ENCODE data around the gene KDR.

The KDR gene

GRCh38 chr4:55122235-55122634, 3.2 kb downstream of the KDR start:
- DNase-seq: no peak

DNA sequence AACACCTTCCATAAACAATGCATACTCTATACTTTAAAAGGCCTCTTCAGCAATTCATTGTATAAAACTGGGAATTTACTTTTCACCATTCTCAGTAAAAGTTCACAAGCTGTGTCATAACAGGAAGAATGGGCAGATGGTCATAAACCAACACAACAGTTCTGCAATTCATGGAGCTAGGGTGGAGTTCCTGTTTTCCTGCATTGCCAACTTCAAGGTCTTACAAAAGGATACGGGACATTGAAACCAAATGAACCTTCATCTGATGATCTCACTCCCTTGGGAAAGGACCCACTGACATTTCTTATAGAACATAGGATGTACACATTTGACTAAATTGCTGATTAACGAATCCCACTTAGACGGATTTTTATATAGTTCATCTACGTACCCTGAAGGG, 4.1 kb downstream of the KDR start:
- DNase-seq: no peak

- DNase-seq: no peak
Observed at GRCh38 chr4:55118397-55118796, 7.0 kb downstream of the KDR start.

DNA sequence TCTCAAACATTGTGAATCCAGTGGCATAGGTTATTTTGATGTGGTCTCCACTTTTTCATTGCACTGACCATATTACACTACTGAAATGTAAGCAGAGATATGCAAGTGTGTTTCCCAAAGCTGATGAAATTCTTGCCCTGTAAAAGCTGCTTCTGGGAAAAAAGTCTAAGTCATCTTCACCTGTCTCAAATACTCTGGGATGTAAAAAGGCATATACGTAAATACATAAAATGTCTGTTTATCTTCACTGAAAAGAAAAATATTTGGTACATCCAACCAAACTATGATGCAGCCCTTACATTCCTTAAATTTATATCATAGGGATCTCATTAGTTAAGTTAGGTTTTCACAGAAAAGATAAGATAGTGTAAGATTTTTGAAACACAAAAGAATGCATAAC, 7.9 kb downstream of the KDR start:
- no peak for DNase-seq

- no peak for DNase-seq
Observed at GRCh38 chr4:55116450-55116849, 8.9 kb downstream of the KDR start.

- DNase-seq: no peak
Observed at GRCh38 chr4:55111601-55112000, 13.8 kb downstream of the KDR start.

GRCh38 chr4:55110131-55110530, 15.3 kb downstream of the KDR start:
- no peak for DNase-seq

DNA sequence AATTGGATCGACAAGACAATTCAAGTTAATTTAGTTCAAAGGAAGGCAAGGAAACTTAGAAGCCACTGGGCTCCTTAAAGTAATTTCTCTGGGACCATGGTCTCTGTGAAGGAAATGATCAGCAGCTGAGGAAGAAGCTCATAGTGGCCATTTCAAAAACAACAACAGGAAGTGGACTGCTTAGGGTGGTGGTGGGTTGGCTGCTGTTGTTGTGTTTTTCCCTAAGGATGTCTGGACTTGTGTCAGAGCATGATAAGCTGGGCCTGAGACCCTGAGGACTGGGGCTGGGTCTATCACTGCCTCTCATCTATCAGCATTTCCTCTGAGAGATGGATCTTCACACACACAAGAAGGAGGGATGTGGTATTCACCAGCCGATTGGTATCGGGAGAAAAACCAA, 18.3 kb downstream of the KDR start:
- no peak for DNase-seq

- DNase-seq: no peak
Observed at GRCh38 chr4:55103224-55103623, 22.2 kb downstream of the KDR start.

GRCh38 chr4:55099816-55100215, 25.6 kb downstream of the KDR start:
- DNase-seq: no peak

DNA sequence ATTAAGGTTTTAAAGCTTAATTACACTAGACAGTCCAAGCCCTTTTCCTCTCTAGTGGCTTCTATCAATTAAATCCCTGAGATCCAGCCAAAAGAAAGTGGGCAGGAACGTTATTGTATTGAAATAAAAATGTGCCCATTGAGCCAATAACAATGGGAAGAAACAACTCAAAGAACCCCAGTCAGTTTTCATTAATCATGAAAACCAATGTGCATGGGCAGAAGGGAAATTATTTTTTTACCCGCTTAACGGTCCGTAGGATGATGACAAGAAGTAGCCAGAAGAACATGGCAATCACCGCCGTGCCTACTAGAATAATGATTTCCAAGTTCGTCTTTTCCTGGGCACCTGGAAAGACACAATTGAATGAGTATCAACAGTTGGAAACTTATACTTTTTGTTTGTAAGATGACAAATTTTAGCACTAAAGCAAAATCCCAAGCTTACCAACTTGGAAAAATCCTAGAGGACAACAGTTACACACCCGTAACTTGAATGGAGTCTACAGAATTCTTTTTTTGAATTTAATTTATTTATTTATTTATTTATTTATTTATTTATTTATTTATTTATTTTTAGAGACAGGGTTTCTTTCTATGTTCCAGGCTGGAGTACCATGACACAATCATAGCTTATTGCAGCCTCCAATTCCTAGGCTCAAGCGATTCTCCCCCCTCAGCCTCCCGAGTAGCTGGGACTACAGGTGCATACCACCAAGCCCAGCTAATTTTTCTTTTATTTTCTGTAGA, 26.8 kb downstream of the KDR start:
- no peak for DNase-seq

DNA sequence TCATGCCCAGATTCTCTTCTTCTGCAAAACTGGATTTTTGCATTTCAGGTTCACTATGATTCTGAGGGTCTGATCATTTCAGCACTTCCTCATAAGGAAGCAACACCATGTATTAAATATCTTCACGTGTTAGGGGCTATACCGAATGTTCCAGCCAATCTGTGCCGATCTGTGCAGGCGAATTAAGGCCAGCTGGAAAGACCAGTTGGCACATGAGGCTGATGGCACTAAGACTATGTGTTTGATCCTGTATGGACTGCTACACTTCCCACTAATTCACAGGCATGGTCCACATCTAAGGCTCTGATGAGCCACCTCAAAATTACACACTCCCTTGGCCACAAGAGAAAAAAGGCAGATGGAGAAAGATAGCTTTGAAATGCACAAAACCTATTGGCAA, 28.8 kb downstream of the KDR start:
- no peak for DNase-seq

DNA sequence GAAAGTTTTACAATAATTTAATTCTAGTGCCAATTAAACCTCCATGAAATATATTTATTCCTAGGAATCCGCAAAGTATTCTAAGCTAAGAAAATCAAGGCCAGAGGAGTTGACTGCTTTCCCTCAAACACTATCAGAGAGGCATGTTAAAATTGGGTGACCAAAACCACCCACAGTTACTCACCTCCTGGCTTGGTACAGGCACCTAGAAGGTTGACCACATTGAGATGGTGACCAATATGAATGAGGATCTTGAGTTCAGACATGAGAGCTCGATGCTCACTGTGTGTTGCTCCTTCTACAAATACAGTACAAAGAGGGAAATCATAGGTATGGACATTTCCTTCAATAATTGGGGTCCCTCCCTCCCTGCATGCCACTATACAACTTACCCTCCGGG, 29.4 kb downstream of the KDR start:
- DNase-seq: no peak

DNA sequence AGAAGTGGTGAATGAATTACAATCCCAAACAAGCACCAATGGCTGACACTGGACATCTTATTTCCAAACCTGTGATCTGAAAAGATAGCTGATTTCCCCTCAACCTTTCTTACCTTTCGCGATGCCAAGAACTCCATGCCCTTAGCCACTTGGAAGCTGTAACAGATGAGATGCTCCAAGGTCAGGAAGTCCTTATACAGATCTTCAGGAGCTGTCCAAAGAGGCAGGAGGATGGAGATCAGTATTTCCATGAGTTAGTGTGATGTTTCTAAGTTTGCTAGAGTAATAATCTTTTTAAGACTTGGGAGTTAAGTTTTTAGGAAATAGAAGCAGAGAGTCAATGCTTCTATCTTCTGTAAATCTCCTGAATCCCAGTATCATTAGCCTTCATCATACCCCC, 32.9 kb downstream of the KDR start:
- no peak for DNase-seq

DNA sequence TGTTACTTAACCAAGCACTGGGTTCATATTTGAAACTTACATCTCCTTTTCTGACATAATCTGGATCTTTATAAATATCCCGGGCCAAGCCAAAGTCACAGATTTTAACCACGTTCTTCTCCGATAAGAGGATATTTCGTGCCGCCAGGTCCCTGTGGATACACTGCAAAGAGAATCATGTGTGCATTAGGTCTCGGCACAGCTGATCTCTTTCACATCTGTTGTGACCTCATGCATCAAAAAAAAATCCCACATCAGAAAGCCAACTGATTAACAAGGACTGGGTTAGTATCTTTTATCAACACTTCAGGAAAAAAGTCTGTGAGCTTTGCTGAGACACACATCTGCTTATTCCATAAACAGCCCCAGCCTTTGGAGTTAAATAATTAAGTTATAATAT, 35.5 kb downstream of the KDR start:
- DNase-seq: no peak

GRCh38 chr4:55087913-55088260, 37.5 kb downstream of the KDR start:
- DNase-seq: no peak

- no peak for DNase-seq
Observed at GRCh38 chr4:55087009-55087912, 38.1 kb downstream of the KDR start.

DNA sequence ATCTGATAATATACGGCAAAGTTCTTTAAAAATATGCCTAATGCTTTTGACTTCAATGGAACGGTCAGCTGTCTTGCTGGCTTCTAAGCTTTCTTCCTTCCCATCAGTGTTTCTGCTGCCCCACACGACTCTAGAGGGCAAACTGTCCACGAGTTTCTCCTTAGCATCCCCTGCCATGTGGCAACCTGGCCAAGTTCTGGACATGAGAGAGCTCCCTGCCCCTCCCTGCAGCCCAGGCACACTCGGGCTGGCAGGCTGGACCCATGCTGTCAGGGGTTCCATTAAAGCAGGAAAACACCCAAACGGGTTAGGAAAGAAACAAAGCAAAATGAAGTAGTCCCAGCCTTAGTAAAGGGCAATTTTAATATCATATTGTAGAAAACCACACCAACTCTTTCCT, 38.8 kb downstream of the KDR start:
- DNase-seq: no peak

GRCh38 chr4:55083735-55084134, 41.7 kb downstream of the KDR start:
- no peak for DNase-seq

GRCh38 chr4:55082756-55083155, 42.6 kb downstream of the KDR start:
- DNase-seq: no peak

GRCh38 chr4:55080174-55080865, 45.1 kb downstream of the KDR start:
- DNase-seq: no peak

- no peak for DNase-seq
Observed at GRCh38 chr4:55079451-55080173, 45.8 kb downstream of the KDR start.

GRCh38 chr4:55078987-55079386, 46.4 kb downstream of the KDR start:
- no peak for DNase-seq

Measured in activated naive CD4-positive, alpha-beta T cell treated with anti-CD3 and anti-CD28 coated beads, Interleukin-2, amount 50 U/mL, for 16 hours (primary cell).